HepG2 (cell line): ENCODE data around the gene ZNF154. TPM values are rescaled to one million over a fixed set of nuclear protein-coding genes. Genes with fewer than 3 reads are reported as not detected.

Experiments
- ARID3A ChIP-seq: IDR thresholded peaks from 2 replicates; pipeline ENCODE4 v1.6.1; 2012; ENCODE audit warnings: low read depth, low read length, improper control_type of control experiment
- BCL3 ChIP-seq: sonication (generic); formaldehyde crosslinking; IDR thresholded peaks from 2 replicates; pipeline ENCODE4 v1.5.1; 2020; ENCODE audit warnings: mild to moderate bottlenecking, missing genetic modification reagents, moderate library complexity
- CREBL2 ChIP-seq: sonication (generic); formaldehyde crosslinking; IDR thresholded peaks from 2 replicates; pipeline ENCODE4 v1.8.1; 2023; ENCODE audit warnings: missing genetic modification reagents, mild to moderate bottlenecking, borderline replicate concordance
- HOXA9 ChIP-seq: sonication (generic); formaldehyde crosslinking; IDR thresholded peaks from 2 replicates; pipeline ENCODE4 v1.8.1; 2022; ENCODE audit warnings: missing genetic modification reagents, mild to moderate bottlenecking, moderate library complexity, borderline replicate concordance
- JARID2 ChIP-seq: sonication (generic); formaldehyde crosslinking; IDR thresholded peaks from 2 replicates; pipeline ENCODE4 v1.8.1; 2023; ENCODE audit warnings: missing genetic modification reagents, inconsistent platforms; ENCODE audit not compliant: insufficient replicate concordance
- KAT8 ChIP-seq: IDR thresholded peaks from 2 replicates; pipeline ENCODE4 v1.6.1; 2016; ENCODE audit warnings: missing genetic modification reagents, missing compliant biosample characterization
- MBD4 ChIP-seq: IDR thresholded peaks from 2 replicates; pipeline ENCODE4 v1.6.1; 2012; ENCODE audit warnings: low read length, inconsistent platforms, borderline replicate concordance
- RARA ChIP-seq: IDR thresholded peaks from 2 replicates; pipeline ENCODE4 v1.6.1; 2016; ENCODE audit warnings: missing genetic modification reagents, missing compliant biosample characterization
- SSRP1 ChIP-seq: IDR thresholded peaks from 2 replicates; pipeline ENCODE4 v1.6.1; 2016; ENCODE audit warnings: control low read depth
- STAT6 ChIP-seq: sonication (generic); formaldehyde crosslinking; IDR thresholded peaks from 2 replicates; pipeline ENCODE4 v1.4.0; 2020; ENCODE audit warnings: missing genetic modification reagents, mild to moderate bottlenecking, borderline replicate concordance
- TERF1 ChIP-seq: sonication (generic); formaldehyde crosslinking; IDR thresholded peaks from 2 replicates; pipeline ENCODE4 v1.8.0; 2022; ENCODE audit warnings: mild to moderate bottlenecking, missing genetic modification reagents, moderate library complexity
- YEATS4 ChIP-seq: sonication (generic); formaldehyde crosslinking; IDR thresholded peaks from 2 replicates; pipeline ENCODE4 v1.4.0; 2020; ENCODE audit warnings: missing genetic modification reagents, borderline replicate concordance
- ZFP37 ChIP-seq: sonication (generic); formaldehyde crosslinking; IDR thresholded peaks from 2 replicates; pipeline ENCODE4 v1.4.0; 2020; ENCODE audit warnings: missing genetic modification reagents, borderline replicate concordance
- ZFP82 ChIP-seq: sonication (generic); formaldehyde crosslinking; IDR thresholded peaks from 2 replicates; pipeline ENCODE4 v1.5.1; 2020; ENCODE audit warnings: mild to moderate bottlenecking, missing genetic modification reagents, borderline replicate concordance
- ZMYM2 ChIP-seq: sonication (generic); formaldehyde crosslinking; IDR thresholded peaks from 2 replicates; pipeline ENCODE4 v1.8.0; 2022; ENCODE audit warnings: mild to moderate bottlenecking, missing genetic modification reagents
- ZNF10 ChIP-seq: sonication (generic); formaldehyde crosslinking; IDR thresholded peaks from 2 replicates; pipeline ENCODE4 v1.4.0; 2020; ENCODE audit warnings: mild to moderate bottlenecking, low read depth, missing genetic modification reagents, borderline replicate concordance
- ZNF12 ChIP-seq: sonication (generic); formaldehyde crosslinking; IDR thresholded peaks from 2 replicates; pipeline ENCODE4 v1.5.0; 2020; ENCODE audit warnings: missing genetic modification reagents
- ZNF530 ChIP-seq: sonication (generic); formaldehyde crosslinking; IDR thresholded peaks from 2 replicates; pipeline ENCODE4 v1.5.0; 2020; ENCODE audit warnings: low read depth, mild to moderate bottlenecking, missing genetic modification reagents
- ZNF691 ChIP-seq: sonication (generic); formaldehyde crosslinking; IDR thresholded peaks from 2 replicates; pipeline ENCODE4 v1.4.0; 2020; ENCODE audit warnings: missing genetic modification reagents, low read depth, mild to moderate bottlenecking, borderline replicate concordance
- ZNF740 ChIP-seq: sonication (generic); formaldehyde crosslinking; IDR thresholded peaks from 2 replicates; pipeline ENCODE4 v1.4.0; 2020; ENCODE audit warnings: missing genetic modification reagents
- polyA plus RNA-seq, 8 experiments: library from polyadenylated mRNA; depleted of rRNA in 3 of 8; stranded (reverse) in 7 of 8; unstranded in 1 of 8; fragments of >200 nt; fragmentation: Illumina TruSeq in 4 of 8; extraction: Trizol in 4 of 8; gene quantifications; 2 replicates each; pipeline versions ENCODE4 v1.2.1 to v1.2.3, GENCODE V29; 2011 to 2016; ENCODE audit warnings: low read depth in 4 of 8, missing spikeins in 1 of 8, mixed read lengths in 1 of 8; ENCODE audit not compliant: insufficient read depth in 1 of 8
- total RNA-seq, 5 experiments: library from RNA; depleted of rRNA; stranded (reverse); fragments of >200 nt; fragmentation: Illumina TruSeq; extraction: Trizol; gene quantifications; 2 replicates each; pipeline ENCODE4 v1.2.3, GENCODE V29; 2016; ENCODE audit warnings: low read depth in 1 of 5

Gene ZNF154
- total and polyA plus RNA-seq, 2 of the 13 experiments (the other 11 are each of a cell fraction or from before 2014, with no cell fraction given) = not detected

GRCh38 chr19:57746580-57747471 is 37.8 kb upstream of the ZNF154 start, which contains the start of gene ZNF776 (continued):
- TF ChIP-seq STAT6 (CRISPR knock-in tag) (no peak), JARID2 (CRISPR knock-in tag) (no peak), ARID3A (no peak), BCL3 (CRISPR knock-in tag) (0 out of 2 replicates have a peak, but pooled peaks have one; percentile 47), YEATS4 (CRISPR knock-in tag) (peak; percentile 53; the same call in 1 of the 2 replicates), TERF1 (no peak), ZNF12 (CRISPR knock-in tag) (no peak), ZFP37 (CRISPR knock-in tag) (no peak), ZNF691 (CRISPR knock-in tag) (no peak), SSRP1 (no peak), ZNF740 (CRISPR knock-in tag) (no peak), ZNF530 (CRISPR knock-in tag) (no peak), RARA (CRISPR knock-in tag) (0 out of 2 replicates have a peak, but pooled peaks have one; percentile 6), CREBL2 (CRISPR knock-in tag) (no peak; the same call in 1 of the 2 replicates), HOXA9 (CRISPR knock-in tag) (no peak), KAT8 (CRISPR knock-in tag) (peak; percentile 81), ZFP82 (CRISPR knock-in tag) (no peak), MBD4 (no peak), ZMYM2 (CRISPR knock-in tag) (no peak), ZNF10 (no peak)
